Ishikawa (cell line): ENCODE results near the gene FAM162A.

ENCODE experiments used
- CEBPB ChIP-seq: IDR thresholded peaks from 2 replicates; pipeline ENCODE4 v1.6.1; 2012
- CREB1 ChIP-seq: IDR thresholded peaks from 2 replicates; pipeline ENCODE4 v1.6.1; 2012; ENCODE audit warnings: low read depth
- EGR1 ChIP-seq: IDR thresholded peaks from 2 replicates; pipeline ENCODE4 v1.6.1; 2012
- EP300 ChIP-seq: IDR thresholded peaks from 2 replicates; pipeline ENCODE4 v1.6.1; 2012; ENCODE audit warnings: borderline replicate concordance
- FOXM1 ChIP-seq: IDR thresholded peaks from 2 replicates; pipeline ENCODE4 v1.6.1; 2012; ENCODE audit warnings: low read depth, borderline replicate concordance
- MAX ChIP-seq: IDR thresholded peaks from 2 replicates; pipeline ENCODE4 v1.6.1; 2012
- NFIC ChIP-seq: IDR thresholded peaks from 2 replicates; pipeline ENCODE4 v1.6.1; 2012
- RAD21 ChIP-seq: IDR thresholded peaks from 2 replicates; pipeline ENCODE4 v1.6.1; 2012; ENCODE audit warnings: low read depth
- REST ChIP-seq: IDR thresholded peaks from 2 replicates; pipeline ENCODE4 v1.6.1; 2012; ENCODE audit warnings: low read depth, mild to moderate bottlenecking
- TAF1 ChIP-seq: IDR thresholded peaks from 2 replicates; pipeline ENCODE4 v1.6.1; 2012; ENCODE audit warnings: low read depth, mild to moderate bottlenecking
- TCF12 ChIP-seq: IDR thresholded peaks from 2 replicates; pipeline ENCODE4 v1.6.1; 2012; ENCODE audit warnings: low read depth
- TEAD4 ChIP-seq: IDR thresholded peaks from 2 replicates; pipeline ENCODE4 v1.6.1; 2012
- USF1 ChIP-seq: IDR thresholded peaks from 2 replicates; pipeline ENCODE4 v1.6.1; 2012
- YY1 ChIP-seq: IDR thresholded peaks from 2 replicates; pipeline ENCODE4 v1.6.1; 2012; ENCODE audit warnings: low read depth
- ZBTB7A ChIP-seq: IDR thresholded peaks from 2 replicates; pipeline ENCODE4 v1.6.1; 2012; ENCODE audit warnings: low read depth

The FAM162A gene

DNA sequence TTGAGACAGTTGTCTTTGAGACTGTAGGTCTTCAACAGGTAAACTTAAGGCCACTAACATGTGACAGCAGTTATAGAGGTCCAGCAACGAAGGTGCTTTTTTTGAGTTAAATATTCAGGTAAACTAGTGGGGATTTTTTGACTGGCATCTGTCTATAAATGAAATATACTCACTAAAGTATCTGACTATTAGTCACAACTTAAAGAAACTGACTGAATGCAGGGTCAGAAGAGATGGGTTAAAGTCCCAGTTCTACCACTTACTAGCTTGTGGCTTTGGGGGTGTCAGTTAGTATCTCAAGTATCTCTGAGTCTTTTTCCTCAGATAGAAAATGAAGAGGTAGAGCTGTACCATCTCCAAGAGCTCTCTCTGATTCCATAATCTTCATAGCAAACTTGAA lies 18.9 kb upstream of the FAM162A start:
- TF ChIP-seq EGR1 (no peak), MAX (no peak), CEBPB (no peak), REST (no peak), TAF1 (no peak), CREB1 (no peak), FOXM1 (no peak), ZBTB7A (no peak), TCF12 (no peak), USF1 (no peak)

GRCh38 chr3:122366379-122366749 lies 17.6 kb upstream of the FAM162A start:
- TF ChIP-seq CEBPB (no peak), USF1 (no peak), REST (no peak), TCF12 (no peak), TAF1 (no peak), CREB1 (no peak), FOXM1 (no peak), ZBTB7A (no peak), RAD21 (no peak), EGR1 (no peak), NFIC (no peak), MAX (no peak), TEAD4 (no peak), YY1 (no peak), EP300 (no peak)

DNA sequence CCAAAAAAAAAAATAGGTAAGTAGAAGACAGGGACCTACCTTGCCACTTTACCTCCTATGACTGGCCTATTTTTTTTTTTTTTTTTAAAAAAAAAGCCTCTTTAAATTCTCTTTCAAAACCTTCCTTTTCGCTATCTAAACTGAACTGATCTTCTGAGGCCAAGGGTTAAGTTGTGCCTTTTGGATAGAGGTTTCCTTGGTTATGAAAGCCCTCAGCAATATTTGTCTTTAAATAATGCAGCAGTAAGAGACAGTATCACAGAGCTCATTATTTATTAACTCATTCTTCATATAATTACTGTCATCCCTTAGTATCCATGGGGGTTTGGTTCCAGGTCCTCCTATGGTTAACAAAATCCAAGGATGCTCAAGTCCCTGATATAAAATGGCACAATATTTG lies 9.9 kb upstream of the FAM162A start:
- TF ChIP-seq RAD21 (no peak), NFIC (no peak), TEAD4 (no peak), YY1 (no peak), CEBPB (no peak), ZBTB7A (no peak), TCF12 (no peak), USF1 (no peak), MAX (no peak)

DNA sequence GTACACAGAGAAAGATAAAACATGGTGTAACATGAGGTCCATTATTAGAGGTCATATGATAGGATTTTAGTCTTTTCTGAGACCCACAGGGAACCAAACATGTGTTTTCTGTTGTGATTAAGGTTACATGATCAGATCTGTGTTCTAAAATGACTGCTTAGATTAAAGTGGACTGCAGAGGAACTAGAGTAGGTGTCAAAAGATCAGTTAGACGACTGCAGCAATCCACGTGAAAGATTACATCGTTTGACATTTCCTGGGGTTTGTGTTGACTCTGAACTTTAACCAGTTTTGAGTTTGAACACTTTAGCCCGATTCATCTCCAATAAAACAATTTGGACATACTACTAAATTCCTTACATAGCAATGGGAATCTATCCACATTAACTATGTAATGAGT lies 6.0 kb upstream of the FAM162A start:
- TF ChIP-seq ZBTB7A (no peak), EP300 (no peak), NFIC (no peak), RAD21 (no peak), USF1 (no peak), MAX (no peak)

DNA sequence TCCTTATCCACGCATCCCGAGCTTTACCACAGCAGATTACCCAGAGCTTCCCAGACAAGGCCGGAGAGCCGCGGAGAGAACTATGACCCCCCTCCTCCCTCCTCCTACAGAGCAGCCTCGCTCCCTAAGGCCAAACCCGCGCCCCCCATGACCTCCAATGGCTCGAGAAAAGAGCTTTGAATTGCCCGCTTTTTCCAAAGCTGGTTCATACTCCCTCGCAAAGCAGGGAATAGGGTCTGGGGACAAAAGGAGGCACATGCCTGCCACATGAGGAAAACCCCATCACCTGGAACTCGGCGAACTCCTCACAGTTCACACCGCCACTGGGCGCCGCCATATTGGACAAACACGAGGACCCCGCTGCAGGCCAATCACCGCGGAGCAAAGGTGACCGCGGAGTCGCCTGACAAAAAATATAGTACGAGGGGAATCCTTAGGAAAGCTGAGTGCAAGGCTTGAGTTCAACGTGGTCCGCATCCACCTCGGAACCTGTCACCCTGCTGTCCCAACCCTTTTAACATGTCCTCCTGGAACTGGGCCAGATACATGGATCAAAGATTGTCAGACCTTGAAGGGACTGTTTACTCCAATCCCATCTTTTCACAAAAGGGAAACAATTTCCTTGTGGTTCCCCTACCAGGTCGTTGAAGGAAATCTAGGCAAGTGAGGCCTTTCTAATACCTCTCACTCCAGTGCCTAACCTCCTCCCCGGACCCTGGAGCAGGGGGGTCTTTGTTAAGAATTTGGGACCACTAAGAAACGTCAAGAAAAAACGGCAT lies 905 bp upstream of the FAM162A start, which contains the start of gene MIX23:
Gene MIX23 (minus strand): TSS at position 344 of the 779 bp plus-strand sequence. CDS start 7 bp downstream, at position 337.
- TF ChIP-seq MAX = peak; percentile 79
- peak; percentile 93 for TF ChIP-seq TAF1
- peak; percentile 98 for TF ChIP-seq YY1
- peak; percentile 21; the same call in 1 of the 2 replicates for TF ChIP-seq NFIC
- TF ChIP-seq CEBPB = no peak
- no peak for TF ChIP-seq CREB1
- TF ChIP-seq USF1 = peak; percentile 19; the same call in 1 of the 2 replicates
- TF ChIP-seq REST = no peak
- TF ChIP-seq TEAD4 = 0 out of 2 replicates have a peak, but pooled peaks have one; percentile 19
